Sciatic nerve (tissue), 2 donors: ENCODE results near the gene ARHGDIB. TPM values are rescaled to one million over a fixed set of nuclear protein-coding genes. Genes with fewer than 3 reads are reported as not detected.

ENCODE experiments used
- ATAC-seq: fragments of 200-7000 bp; cut with Tn5 transposase; one replicate; pipeline ENCODE4 v1.9.1; 2020; ENCODE audit warnings: mild to moderate bottlenecking, moderate library complexity
- DNase-seq: peaks from one replicate; pipeline ENCODE4 v3.0.0-alpha.2; 2020; ENCODE audit warnings: low spot score
- intact Hi-C: fragments of 100-400 bp; cut with DNase I; formaldehyde crosslinking; loops from one replicate; pipeline ENCODE4 v1.14.2; 2022
- total RNA-seq: library from RNA; stranded (reverse); fragmentation: NEBNext Ultra II Directional; extraction: Animal tissue kit (Norgen Biotek cat#: 25700); gene quantifications from one replicate; pipeline ENCODE4 v1.2.1, GENCODE V29; 2021
- donor health status: DM: no; HTN: no; CAD: no.
- donor health status: DM: no; HTN: no; CAD: no.

ARHGDIB gene
- total RNA-seq, 1 donor from 2014 or later: 73.5 TPM

- ATAC-seq: no peak
- DNase-seq: no peak
- intact Hi-C loops: no loop called here
Measured at GRCh38 chr12:14959463-14959862, 1.9 kb downstream of the ARHGDIB start.

DNA sequence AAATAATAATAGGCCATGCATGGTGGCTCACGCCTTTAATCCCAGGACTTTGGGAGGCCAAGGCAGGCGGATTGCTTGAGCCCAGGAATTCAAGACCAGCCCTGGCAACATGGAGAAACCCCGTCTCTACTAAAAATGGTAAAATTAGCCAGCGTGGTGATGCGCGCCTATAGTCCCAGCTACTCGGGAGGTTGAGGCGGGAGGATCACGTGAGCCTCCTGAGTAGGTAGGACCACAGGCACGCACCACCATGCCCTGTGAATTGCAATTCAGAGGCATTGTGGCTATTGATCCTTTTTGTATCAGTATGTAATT, 2.3 kb downstream of the ARHGDIB start:
- intact Hi-C loops: no loop called here
- no peak for ATAC-seq
- DNase-seq: no peak

DNA sequence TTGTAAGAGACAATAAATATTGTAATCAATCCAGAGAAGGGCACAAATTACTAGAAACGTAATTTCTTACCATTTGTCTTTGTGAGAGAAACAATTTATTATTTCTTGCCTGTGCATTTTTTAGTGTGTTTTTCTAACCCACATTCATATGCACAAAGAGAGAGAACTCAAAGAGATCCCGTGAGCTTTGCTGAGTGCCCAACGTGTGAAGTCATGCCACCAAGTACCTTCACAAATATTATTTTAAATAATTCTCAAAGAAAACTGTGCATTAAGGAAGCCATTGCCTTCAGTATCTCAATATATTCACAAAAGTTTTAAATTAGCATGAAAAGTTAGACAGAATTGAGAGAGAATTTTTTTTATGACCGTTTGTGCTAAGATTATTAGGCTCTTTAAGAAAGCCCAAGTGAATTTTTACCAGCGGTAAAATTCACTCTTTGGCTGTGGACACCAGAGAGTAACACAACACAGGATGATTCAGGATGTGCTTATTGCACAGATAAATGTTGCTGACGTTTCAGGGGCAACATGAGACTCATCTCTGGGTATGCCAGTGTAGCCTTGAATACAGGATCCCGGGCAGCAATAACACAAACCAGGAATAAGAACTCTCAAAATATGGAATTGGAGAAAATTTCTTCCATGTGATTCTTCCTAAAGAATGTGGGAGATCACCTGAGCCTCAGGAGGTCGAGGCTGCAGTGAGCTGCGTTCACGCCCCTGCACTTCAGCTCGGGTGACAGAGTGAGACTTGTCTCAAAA, 2.9 kb downstream of the ARHGDIB start:
- DNase-seq (no peak), ATAC-seq (no peak)
- intact Hi-C loops: no loop called here

DNA sequence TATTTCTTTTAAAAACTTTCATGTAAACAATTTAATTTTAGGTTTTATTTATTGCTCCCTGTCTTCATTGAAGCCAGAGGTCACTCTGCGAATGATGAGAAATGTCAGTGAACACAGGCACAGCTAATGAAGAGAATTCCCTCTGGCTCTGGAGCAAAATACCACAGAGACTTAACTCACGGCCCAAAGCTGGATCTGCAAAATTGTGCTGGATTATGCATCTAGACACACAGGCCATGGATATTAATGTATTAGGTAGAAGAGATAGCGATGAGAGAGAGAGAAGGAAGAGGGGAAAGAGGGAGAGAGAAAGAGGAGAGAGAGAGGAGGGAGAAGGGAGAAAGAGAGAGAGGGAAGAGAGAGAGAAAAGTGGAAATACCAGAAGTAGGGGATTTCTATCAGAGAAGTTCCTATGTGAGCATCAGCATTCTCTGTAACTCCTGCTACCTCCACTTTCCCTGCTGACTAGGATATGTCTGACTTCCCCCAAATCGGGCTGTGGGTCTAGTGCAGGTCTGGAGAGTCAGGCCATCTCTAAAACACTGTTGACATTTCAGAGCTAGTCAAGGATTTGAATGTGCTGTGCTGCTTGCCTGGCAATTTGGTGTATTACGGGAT, 3.7 kb downstream of the ARHGDIB start:
- intact Hi-C loops: no loop called here
- DNase-seq: no peak
- ATAC-seq: no peak

- ATAC-seq (no peak), DNase-seq (no peak)
- intact Hi-C loops: no loop called here
Measured at GRCh38 chr12:14956905-14957304, 4.5 kb downstream of the ARHGDIB start.

GRCh38 chr12:14956024-14956891, 5.1 kb downstream of the ARHGDIB start:
- ATAC-seq: no peak
- no peak for DNase-seq
- intact Hi-C loops: no loop called here

GRCh38 chr12:14954269-14954668, 7.1 kb downstream of the ARHGDIB start:
- intact Hi-C loops: no loop called here
- no peak for DNase-seq
- ATAC-seq: no peak

DNA sequence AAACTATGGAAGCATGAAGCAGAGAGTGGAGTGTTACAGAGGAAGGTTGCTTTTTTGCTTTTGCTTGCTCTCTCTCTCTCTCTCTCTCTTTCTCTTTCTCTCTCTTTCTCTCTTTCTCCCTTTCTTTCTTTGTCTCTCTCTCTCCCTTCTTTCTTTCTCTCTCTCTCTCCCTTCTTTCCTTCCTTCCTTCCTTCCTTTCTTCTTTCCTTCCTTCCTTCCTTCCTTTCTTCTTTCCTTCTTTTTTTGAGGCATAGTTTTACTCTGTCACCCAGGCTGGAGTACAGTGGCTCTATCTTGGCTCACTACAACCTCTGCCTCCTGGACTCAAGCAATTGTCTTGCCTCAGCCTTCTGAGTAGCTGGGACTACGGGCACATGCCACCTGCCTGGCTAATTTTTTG, 7.6 kb downstream of the ARHGDIB start:
- no peak for ATAC-seq
- DNase-seq: no peak
- intact Hi-C loops: no loop called here

DNA sequence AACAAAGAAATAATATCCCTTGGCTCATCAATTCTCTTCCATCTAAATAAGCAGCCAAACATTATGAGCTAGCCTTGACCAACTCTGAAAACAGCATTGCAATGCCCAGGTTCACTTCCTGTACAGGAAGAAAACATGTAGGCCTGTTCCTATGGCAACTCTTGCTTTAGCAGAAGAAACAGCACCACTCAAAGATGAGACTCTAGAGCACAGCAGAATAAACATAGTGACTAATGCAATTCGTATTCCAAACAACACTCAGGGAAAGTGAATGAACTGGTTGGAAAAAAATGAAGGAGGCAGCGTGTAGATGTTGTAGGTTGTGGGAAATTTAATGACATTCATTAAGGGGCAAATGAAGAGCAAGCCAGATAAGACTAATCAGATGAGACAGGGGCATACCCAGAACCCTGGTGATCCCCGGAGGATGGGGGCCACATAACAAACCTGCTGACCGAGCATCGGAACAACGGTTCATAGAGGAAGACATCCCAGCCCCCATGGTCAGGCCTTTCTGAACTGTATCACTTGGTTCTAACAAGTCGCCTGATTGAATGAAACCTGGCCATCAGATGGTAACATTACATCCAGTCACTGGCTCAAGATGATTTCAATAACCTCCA, 9.0 kb downstream of the ARHGDIB start:
- DNase-seq (no peak), ATAC-seq (peak; percentile 80)
- intact Hi-C loops: no loop called here

- intact Hi-C loops: no loop called here
- DNase-seq (no peak), ATAC-seq (no peak)
Measured at GRCh38 chr12:14951851-14952250, 9.6 kb downstream of the ARHGDIB start.

- intact Hi-C loops: no loop called here
- ATAC-seq (no peak), DNase-seq (no peak)
Measured at GRCh38 chr12:14950982-14951746, 10.2 kb downstream of the ARHGDIB start.

DNA sequence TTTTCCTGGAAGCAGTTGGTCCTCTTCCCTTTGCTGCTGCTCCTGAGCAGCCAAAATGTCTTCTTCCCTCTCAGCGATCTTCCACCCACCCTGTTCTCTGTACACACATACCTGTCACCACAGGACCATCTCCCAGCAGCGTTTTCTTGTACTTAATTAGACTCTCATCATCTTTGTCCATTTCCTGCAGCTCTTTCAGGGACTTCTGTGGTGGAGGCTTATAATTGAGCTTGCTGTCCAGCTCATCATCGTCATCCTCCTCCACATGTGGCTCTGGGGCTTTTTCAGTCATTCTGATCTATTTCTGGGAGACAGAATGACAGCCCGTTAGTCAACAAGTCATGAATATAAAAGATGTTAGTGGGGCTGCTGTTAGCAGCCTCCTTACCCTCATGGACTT, 11.0 kb downstream of the ARHGDIB start:
- ATAC-seq (no peak), DNase-seq (no peak)
- intact Hi-C loops: no loop called here

DNA sequence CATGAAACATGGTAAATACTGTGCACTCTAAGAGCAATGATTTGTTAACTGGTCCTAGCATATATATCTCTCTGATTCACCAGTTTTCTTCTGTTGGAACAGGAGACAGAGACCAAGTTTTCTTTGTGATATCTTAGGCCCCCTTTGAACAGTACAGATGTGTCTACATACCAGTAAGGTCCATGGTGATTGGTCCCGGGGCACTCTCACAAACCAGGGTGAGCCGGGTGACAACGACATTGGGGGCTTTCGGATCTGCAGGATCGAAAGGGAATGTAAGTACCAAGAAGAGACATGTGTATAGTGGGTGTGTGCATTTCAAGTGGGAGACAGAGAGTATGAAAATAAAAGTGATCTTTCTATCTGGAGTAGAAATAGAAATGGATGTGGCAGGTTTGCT, 11.8 kb downstream of the ARHGDIB start:
- DNase-seq (no peak), ATAC-seq (no peak)
- intact Hi-C loops: no loop called here

GRCh38 chr12:14948672-14949071, 12.7 kb downstream of the ARHGDIB start:
- no peak for DNase-seq
- peak; percentile 92 for ATAC-seq
- intact Hi-C loops: no loop called here

GRCh38 chr12:14946861-14947260, 14.5 kb downstream of the ARHGDIB start:
- DNase-seq (no peak), ATAC-seq (no peak)
- intact Hi-C loops: no loop called here

- ATAC-seq (peak; percentile 50), DNase-seq (no peak)
- intact Hi-C loops: no loop called here
Measured at GRCh38 chr12:14946162-14946561, 15.2 kb downstream of the ARHGDIB start.

DNA sequence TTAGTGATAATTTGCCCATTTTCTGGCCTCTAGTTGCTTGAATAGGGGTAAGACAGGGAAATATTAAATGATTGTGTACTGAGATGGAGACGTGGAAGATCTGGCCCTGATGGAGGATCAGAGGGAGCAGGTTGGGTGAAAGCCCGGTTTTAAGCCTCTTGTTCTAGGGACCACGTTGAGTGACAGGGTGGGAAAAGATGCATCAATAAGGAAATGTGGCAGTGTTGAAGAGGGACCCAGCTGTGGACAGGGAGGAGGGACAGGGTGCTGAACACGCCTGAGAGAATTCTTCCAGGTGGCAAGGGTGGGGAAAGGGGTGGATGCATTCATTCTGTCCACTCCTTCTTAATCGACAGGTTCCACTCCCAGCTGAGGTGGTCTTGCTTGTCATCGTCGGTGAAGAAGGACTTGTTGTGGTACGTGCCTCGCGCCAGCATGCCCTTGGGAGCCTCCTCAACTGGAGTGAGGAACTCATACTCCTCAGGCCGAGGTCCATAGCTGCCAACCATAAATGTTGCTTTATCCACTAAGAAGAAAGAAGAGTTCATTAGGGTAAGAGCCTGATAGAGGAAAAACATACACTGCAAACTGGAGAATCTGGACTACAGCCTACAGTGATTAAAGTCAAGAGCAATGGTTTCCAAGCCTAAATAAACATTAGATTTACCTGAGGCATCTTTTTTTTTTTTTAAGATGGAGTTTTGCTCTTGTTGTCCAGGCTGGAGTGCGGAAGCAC, 19.0 kb downstream of the ARHGDIB start:
- intact Hi-C loops: no loop called here
- DNase-seq (no peak), ATAC-seq (no peak)

- no peak for DNase-seq
- intact Hi-C loops: no loop called here
- no peak for ATAC-seq
Measured at GRCh38 chr12:14941369-14941768, 20.0 kb downstream of the ARHGDIB start.
